Cardiac fibroblast (primary cell): Measurements from ENCODE around the gene USP25.
A peak's percentile ranks its signal among the peaks of the same experiment; 100 is the strongest.

Experiments used
- DNase-seq, 2 donors: peaks; one replicate each; pipeline versions ENCODE4 v3.0.0 to v3.0.0-alpha.2; 2010; ENCODE audit warnings: low read depth in 2 of 2
- H3K4me3 ChIP-seq, 2 donors: replicated peaks in 1 of 2; 1 replicate in 1 of 2; 2 replicates in 1 of 2; pipeline ENCODE4 v1.5.1; 2011; ENCODE audit warnings: low read depth in 2 of 2, low read length in 2 of 2, mild to moderate bottlenecking in 2 of 2, moderate library complexity in 1 of 2
- TF ChIP-seq, protein P1 (sequence below): IDR thresholded peaks from one replicate; pipeline ENCODE4 v1.5.1; 2011; ENCODE audit warnings: low read depth, mild to moderate bottlenecking, low read length, inconsistent platforms

The USP25 gene

DNA sequence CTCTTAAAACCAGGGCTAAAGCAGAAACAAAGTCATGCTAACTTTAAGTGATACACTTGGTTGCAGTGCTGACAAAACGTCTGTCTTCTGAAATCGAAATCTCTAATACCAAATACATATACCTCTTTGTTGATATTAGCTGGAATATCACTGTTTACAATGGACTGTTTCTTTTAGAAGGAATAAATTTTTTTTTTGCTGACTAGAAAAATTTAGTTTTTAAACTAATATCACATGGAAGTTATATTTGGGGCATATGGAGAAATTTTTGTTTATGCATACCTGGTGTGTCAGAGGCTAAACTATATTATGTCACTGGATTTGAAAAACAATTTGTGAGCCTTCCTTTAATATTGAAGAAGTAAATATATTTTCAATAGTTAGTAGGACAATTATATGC is 39.1 kb downstream of the USP25 start:
- H3K4me3 ChIP-seq, result no peak overlapping the region

GRCh38 chr21:15771311-15771710 is 41.5 kb downstream of the USP25 start:
- TF ChIP-seq, protein P1, sequence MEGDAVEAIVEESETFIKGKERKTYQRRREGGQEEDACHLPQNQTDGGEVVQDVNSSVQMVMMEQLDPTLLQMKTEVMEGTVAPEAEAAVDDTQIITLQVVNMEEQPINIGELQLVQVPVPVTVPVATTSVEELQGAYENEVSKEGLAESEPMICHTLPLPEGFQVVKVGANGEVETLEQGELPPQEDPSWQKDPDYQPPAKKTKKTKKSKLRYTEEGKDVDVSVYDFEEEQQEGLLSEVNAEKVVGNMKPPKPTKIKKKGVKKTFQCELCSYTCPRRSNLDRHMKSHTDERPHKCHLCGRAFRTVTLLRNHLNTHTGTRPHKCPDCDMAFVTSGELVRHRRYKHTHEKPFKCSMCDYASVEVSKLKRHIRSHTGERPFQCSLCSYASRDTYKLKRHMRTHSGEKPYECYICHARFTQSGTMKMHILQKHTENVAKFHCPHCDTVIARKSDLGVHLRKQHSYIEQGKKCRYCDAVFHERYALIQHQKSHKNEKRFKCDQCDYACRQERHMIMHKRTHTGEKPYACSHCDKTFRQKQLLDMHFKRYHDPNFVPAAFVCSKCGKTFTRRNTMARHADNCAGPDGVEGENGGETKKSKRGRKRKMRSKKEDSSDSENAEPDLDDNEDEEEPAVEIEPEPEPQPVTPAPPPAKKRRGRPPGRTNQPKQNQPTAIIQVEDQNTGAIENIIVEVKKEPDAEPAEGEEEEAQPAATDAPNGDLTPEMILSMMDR, result no peak
- DNase-seq, result no peak
- no peak overlapping the region for H3K4me3 ChIP-seq

More for the DNA sequence above, 39.1 kb downstream of the USP25 start:
- no peak for DNase-seq
- TF ChIP-seq, protein P1, result no peak

DNA sequence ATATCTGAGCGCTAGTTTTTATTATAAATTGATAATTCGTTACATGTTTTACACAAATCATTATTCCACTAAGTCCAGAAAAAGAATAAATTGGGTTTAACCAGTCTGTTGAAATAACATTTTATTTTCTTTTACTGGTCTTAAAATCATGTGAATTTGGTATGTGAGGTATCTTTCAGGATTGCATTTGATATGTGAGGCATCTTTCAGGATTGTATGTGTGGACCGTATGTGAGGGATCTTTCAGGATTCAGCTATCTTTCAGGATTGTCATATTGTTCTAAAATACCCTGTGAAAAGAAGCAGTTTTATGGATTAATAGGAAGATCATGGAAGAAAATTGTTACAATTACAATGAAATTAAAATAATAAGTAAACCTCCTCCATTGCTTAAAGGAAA is 42.9 kb downstream of the USP25 start:
- no peak overlapping the region for H3K4me3 ChIP-seq

GRCh38 chr21:15774590-15774989 is 44.8 kb downstream of the USP25 start:
- peak; percentile 55 to 73 for DNase-seq
- TF ChIP-seq, protein P1, result no peak
- no peak overlapping the region for H3K4me3 ChIP-seq

More for the DNA sequence above, 42.9 kb downstream of the USP25 start:
- DNase-seq, result peak in 1 of 2 donors; percentile 20
- TF ChIP-seq, protein P1, result no peak

- TF ChIP-seq, protein P1, result no peak
- no peak overlapping the region for H3K4me3 ChIP-seq
- no peak for DNase-seq
Observed at GRCh38 chr21:15775291-15775690, 45.5 kb downstream of the USP25 start.

DNA sequence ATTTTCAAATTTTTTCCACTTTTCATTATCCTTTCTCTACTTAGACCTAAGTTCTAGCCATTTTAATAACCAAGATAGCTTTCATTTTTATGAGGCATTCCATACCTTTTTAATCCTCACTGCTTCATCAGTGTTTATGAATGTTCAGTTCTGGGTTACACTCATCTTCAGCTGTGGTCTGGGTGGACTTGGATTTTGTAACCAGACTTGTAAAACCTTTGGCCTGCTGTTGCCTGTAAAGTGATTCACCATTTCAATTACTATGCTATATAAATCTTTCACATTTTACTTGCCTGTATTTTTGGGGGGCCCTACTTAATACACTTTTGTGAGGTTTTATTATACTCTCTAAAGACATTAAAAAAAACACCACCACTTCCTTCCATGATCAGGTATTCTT is 46.2 kb downstream of the USP25 start:
- peak; percentile 46 to 87 for DNase-seq
- TF ChIP-seq, protein P1, result no peak

DNA sequence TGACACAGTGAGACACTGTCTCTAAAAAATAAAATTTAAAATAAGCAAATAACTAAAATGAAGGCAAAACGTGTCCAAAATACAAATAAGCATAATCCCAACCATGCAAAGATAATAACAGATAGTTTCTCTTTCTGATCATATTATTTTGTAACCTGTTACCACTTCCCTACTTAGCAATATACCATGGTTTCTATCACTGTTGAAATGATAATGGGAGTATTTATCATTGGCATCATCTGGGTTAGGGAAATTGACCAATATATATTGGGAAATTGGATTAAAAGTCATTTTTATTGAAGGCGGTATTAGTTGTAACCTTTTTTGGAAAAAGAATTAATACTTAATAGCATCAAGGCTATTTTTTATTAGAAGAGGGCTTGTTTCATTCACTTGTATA is 47.0 kb downstream of the USP25 start:
- no peak for DNase-seq
- TF ChIP-seq, protein P1, result no peak
- H3K4me3 ChIP-seq, result no peak overlapping the region

More for the DNA sequence above, 46.2 kb downstream of the USP25 start:
- H3K4me3 ChIP-seq, result no peak overlapping the region
